NCI-H345 (cell line): ENCODE measurements around the gene ZNF322.

Source experiments
- DNase-seq: peaks from one replicate; lab custom pipeline; 2025; lab: John Stamatoyannopoulos, UW

ZNF322 gene

DNA sequence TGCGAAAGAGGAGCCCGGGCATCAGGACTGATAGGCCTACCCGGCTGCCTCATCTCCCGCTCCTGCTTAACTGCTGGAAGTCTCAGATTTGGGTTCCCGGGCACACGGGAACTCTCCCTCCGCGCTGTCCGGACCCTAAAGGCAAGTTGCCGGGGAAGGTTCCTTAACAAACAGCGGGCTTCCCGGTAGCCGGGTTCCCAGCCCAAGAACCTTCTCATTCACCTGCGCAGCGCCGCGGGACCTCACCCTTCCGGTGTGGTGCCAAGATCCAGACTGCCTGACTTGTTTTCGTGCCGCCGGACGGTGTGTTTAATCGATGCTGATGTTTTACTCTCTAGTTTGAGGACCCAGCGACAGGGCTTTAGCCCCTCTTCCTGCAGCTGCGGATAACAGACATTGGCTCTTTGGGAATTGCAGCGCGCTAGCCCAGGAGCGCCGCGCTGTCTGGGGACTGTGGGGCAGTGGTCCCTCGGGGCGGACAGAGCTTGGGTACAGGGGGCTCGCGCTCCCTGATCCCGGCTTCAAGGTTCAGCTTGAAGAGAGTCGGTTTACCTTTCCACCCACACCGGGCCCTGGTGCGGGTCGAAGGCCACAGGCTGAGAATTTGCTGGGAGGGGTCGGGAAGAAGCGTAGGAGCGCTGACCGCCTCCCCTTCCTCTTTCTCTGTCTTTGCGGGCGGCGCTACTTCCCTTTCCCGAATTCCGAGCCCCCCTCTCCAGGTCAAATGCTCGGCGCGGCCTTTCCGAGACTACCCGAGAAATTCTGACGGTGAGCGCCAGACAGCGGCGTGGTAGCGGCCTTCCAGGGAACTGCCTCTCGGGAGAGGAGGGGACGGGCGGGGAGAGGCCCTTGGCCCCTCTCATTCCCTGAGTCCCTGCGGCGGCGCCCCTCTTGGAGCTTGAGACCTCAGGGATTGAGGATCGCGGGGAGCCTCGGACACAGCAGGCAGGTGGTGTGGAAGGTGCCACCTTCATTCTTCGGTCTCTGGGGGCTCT lies 45.6 kb downstream of the ZNF322 start:
- DNase-seq = no peak

DNA sequence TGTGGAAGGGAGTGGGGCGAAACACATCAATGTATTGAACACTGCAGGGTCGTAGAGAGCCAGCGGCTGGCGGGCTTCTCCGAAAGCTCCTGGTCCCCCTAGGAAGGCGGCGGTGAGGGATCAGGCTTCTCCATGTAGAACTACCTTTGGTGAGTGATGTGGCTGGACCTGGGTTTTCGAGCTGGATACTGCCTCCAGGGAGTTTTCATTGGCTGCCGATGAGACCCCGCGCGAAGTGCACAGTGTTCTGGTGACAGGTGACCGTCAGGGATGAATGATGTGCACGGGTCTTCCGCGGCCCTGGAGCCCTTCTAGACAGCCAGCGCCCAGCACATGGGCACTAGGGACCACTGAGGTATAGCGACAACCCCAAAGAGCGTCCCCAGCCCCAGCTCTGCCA lies 46.3 kb downstream of the ZNF322 start:
- DNase-seq = no peak

DNA sequence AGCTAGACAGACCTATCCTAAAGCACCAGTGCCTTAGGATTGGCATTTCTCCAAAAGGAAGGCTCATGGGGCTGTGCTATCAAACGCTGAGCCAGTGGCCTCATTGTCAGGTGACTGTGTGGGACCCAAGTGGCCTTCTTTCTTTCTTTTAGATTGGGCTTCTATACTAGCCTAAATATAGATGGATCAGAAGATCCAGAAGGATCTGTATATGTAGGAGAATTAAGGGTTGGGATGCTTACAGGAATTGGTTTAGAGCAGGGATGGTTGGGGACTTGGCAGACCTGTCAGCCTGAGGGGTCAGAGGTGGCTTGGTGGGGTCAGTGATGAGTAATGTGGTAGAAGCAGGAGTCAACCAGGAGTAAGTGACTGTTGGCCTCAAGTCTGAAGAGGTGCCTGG lies 47.9 kb downstream of the ZNF322 start:
- DNase-seq = no peak

DNA sequence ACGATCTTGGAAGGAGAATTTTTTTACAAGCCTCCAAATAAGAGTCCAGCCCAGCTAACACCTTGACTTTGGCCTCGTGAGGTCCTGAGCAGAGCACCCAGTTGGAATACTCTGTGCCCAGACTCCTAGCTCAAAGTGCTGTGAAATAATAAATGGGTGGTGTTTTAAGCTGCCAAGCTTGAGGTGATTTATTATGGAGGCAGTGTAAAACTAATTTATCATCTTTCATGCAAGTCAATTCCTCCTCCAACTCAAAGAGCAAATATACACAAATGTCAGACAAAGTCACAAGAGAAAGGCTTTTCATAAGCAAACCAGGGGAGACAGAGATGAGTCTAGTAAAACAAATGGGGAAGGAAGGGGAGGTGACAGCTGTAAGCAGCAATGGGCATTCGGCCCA lies 50.1 kb downstream of the ZNF322 start:
- DNase-seq = no peak

DNA sequence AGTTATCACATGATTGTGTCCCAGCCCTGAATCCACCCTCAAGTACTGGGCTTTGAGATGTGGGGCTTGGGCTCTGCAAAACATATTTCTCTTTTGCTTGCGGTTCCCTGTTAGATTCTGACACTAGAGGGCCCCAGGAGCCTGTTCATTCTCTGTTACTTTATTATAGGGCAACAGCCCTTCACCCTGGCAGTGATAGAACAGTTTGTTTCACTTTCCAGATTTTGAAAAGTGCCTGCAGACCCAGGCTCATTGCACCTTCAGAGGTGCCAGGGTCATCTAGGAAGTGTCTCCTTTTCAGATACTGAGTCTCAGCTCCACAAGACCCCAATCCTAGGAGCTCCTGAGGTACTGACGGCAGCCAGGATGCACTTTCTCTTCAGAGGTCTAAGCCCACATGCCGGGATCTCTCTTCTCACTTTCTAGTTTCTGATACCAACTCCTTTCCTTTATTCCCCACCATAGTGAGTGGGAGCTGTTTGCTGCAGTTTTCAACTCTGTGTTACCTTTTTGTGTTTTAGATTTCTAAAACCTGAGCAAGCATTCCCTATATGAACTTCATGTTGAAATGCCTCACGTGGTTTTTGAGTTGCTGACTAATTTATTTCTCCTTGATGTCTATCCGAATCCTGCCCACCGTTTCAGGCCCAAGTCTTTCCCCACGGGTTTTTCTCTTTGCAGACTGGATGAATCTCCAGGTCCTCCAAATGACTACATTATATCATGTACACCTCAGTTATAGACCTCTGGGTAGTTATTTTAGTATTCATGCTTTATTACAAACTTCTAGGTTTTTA lies 51.9 kb downstream of the ZNF322 start:
- peak; percentile 72 for DNase-seq

DNA sequence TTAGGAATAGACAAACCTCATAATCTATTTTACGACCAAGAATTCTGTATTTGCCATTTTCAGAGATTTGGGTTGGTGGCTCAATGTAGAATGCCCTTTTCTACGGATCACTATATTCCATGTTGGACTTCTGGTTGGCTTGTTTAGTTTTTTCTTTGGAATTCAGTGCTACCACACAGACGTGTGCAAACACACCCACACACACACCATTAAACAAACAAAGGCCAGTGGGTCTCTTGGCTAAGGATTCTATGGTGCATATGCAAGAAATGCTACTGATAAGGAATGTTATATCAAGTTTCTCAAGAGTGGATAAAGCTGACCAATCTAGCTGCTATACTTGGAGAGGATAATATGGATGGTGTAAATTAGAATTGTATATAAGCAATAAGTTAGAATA lies 54.7 kb downstream of the ZNF322 start:
- no peak for DNase-seq

DNA sequence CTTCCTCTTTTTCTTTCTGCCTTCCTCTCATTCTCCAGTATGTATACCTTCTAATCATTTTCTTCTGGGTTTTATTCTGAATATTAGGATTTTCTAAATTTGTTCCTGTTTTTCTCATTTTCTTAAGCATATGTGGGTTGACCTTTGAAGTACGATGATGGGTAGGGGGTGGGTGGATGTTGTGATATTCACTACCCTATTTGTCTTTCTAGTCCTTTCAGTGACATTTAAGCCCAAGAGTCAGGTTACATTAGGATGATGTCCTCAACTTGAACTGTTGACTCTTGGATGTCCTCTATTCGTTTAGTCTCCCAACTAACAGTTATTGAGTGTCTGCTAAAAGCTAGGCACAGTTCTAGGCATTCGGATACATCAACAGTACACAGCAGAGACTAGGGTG lies 55.5 kb downstream of the ZNF322 start:
- no peak for DNase-seq

DNA sequence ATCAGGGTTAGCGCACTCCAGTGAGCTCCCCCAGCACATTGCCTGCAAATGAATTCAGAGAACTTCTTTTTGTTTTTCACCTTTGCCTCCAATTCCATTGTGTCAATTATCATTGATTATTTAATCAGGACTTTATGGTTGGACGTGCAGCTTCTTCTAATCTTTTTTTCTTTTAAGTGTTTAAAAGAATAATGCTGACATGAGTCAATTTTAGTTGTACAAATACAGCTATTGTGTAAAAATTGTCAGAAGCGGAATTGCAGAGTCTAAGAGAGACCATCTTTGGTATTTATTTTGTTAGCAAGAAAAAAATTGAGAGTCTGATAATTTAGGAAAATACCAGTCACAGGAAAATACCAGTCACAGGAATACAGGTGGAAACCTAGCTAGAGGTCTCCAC lies 57.3 kb downstream of the ZNF322 start:
- DNase-seq = no peak

DNA sequence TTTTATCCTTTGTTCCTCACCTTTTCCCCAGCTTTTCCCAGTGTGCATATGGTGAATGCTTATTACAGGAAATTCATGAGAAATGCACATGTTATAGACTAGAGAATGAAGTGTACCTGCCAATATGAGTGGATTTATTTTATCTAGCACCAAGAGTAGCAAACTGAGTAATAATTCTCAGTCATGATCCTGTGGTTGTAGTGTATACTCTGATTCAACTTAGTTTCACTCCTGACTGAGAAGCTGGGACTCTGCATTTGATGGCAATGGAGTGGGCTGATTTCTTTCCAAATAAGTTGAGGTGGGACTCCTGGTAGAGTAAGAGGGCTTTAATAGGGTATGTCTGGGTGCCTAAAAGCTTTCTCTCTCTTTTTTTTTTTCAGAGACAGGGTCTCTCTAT lies 58.8 kb downstream of the ZNF322 start:
- DNase-seq = no peak

DNA sequence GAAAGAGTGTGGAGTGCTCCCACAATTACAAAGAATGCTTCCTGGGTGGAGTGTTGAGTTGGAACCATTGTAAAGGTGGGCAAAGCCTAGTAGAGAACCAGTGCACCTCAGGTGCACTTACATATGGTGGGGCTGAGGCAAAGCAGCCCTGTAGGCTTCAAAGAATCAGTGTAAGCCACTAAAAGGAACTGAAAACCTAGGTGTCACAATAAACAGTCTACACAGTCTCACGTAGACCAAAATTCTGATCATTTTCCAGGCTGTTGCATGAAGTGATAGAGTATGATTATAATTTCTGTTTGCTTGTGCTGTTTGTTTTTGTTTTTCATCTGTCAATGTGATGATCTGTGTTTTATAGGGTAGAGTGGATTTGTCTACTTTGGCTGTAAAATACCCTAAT lies 60.0 kb downstream of the ZNF322 start:
- DNase-seq = no peak

DNA sequence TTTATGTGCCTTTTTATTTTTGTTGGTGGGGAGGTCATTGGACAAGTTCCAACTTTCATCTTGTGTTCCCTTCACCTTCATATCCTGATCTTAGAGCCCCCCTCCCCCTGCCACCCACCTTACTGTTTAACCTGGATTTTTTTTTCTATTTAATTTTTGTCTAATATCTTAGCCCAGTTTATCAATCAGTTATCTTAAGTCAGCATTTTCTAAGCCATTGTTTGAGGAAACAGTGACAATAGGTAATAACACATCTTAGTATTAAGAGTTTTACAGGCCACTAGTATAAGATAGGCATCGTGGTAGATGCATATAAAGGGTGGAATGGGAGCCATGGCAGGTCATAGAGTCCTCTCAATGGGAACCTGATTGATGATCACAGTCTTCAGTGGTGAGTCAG lies 60.4 kb downstream of the ZNF322 start:
- DNase-seq = no peak

DNA sequence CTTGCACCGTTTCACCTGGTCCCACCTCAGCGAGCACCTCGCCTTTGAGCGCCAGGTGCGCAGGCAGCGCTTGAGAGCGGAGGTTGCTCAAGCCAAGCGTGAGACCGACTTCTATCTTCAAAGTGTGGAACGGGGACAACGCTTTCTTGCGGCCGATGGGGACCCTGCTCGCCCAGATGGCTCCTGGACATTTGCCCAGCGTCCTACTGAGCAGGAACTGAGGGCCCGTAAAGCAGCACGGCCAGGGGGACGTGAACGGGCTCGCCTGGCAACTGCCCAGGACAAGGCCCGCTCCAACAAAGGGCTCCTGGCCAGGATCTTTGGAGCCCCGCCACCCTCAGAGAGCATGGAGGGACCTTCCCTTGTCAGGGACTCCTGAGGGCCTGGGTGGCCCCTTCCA lies 61.3 kb downstream of the ZNF322 start:
- DNase-seq = no peak

DNA sequence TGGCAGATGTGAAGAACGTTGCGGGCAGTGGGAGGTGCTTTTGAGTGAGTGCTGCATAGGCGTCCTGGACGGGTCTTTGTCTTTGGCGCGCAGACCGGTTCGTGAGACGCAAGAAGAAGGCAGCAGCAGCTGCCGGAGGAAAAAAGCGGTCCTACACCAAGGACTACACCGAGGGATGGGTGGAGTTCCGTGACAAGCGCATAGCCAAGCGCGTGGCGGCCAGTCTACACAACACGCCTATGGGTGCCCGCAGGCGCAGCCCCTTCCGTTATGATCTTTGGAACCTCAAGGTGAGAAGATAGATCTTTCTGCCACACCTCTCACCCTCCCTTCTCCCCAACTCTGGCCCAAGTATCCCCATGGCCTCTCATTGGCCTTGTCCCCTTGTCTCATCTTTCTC lies 61.7 kb downstream of the ZNF322 start:
- DNase-seq = no peak

DNA sequence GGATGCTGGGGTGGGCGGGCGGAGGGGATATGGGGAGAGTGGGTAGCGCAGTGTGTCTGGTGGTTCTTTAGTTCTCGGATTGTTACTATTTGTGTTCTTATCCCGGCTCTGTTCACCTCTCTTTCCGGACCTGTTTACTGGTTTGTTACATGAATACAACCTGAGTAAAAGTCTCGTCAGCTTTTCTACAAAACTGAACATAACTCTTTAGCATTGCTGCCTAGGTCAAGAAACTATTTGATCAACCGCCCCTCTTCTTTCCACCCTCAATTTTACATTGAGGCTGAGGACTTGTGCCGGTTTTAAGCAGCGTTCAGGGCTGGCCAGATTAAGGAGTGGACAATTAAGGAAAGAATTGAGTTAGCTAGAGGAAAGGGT lies 62.2 kb downstream of the ZNF322 start:
- DNase-seq = no peak

DNA sequence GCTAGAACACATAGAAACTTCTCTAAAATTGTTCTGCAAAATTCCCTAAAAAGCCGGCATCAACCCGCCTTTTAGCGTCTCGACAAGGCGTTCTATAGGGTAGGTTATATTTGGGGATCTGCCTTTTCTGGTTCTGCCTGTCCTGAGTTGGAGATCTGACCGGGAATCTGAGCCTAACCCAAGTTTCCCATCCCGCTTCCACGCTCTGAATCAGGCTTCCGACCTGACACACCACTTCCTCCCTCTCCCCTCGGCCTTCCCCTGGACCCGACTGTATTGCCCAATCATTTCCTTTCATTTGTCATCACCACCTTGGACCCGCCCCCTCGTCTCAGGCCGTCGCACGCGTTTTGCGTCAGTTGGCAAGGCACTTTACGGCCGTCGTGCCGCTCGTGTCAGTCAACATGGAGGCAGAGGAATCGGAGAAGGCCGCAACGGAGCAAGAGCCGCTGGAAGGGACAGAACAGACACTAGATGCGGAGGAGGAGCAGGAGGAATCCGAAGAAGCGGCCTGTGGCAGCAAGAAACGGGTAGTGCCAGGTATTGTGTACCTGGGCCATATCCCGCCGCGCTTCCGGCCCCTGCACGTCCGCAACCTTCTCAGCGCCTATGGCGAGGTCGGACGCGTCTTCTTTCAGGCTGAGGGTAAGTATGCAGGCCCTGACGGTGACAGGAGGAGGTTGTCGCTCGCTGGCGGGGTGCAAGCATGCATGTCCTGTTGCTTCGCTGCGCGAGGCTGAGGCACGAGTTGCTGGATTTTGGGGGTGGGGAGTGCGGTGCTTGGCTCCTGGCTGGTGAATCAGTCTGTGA lies 62.8 kb downstream of the ZNF322 start, which contains the start of gene ABT1:
ABT1 (plus strand) TSS at position 375 of the 810 bp plus-strand sequence; CDS start at position 405, 30 bp downstream.
- peak; percentile 99 for DNase-seq

DNA sequence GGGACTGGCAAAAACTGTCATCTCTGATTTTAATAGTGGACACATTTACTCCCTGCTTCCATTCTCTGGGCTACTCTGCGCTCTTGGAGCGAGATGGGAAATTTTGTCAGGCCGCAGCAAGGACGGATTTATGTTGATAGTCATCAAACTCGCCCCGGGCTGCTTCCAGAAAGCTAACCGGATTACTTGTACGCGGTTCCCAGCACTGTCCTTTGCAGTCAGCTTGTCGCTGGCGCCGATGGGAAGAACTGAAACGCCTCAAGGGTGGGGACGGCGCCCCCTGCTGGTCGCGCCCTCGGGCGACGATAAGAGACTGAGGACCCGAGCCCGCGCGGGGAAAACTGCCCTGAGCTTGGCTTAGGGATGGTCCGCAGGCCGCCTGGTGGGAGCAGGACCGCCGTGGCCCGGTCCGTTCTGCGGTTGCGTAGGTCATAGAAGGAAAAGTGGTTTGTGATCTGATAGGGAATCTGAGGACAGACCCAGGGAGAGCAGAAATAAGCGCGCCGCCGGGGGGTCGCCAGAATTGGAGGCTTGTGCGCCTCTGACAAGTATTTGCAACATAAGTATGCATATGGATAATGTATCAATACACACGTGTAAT lies 63.8 kb downstream of the ZNF322 start:
- peak; percentile 91 for DNase-seq

DNA sequence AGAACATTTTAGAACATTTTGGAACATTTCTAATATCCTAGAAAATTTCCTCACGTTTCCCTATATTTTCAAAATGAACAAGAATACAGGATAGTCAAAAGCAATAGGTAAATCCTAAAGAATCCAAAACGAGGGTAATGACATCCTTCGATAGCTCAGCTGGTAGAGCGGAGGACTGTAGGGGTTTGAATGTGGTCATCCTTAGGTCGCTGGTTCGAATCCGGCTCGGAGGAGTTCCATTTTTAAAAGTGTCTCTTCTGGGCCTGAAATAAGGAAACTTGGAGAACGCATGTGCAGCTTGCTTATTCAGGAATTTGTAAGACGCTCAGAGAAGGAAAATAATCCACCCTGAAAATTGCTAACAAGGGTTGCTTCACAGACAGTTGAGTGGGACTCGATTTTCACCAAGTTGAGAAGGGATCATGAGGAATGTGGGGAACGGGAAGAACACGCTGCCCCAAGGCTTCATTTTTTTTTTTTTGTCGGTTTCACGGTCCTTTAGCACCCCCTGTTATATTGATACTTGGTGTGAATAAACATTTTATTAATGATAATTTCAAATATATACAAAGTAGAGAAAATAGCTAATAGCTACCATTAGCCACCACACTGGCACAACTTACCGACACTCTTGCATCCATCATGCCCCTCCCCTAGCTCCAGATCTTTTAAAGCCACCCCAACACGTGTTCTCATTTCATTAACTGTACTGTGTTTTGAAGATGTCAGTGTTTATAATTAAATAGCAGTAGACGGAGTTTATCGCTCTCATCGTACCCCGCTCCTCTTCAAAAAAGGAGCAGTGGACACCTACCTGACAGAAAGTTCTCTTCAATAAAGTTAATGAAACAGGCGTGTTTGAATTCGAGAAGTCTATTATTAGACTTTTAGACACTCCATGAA lies 64.6 kb downstream of the ZNF322 start:
- DNase-seq = peak; percentile 12

DNA sequence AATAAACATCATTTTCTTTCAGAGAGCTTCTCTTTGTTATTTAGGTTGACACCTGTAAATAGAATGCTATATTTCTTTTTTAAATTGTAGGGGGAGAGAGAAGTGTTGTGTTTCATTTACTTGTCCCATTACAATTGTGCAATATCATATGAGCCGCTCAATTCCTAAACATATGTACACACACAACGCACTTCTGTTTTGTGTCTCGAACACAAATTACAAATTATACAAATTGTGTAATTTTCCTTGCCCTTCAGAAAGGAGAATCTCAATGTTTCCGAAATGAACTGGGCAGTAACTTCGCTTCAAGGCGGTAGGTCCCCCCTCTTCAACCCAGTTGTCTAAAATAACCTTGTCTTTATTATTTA lies 65.4 kb downstream of the ZNF322 start:
- DNase-seq = no peak

DNA sequence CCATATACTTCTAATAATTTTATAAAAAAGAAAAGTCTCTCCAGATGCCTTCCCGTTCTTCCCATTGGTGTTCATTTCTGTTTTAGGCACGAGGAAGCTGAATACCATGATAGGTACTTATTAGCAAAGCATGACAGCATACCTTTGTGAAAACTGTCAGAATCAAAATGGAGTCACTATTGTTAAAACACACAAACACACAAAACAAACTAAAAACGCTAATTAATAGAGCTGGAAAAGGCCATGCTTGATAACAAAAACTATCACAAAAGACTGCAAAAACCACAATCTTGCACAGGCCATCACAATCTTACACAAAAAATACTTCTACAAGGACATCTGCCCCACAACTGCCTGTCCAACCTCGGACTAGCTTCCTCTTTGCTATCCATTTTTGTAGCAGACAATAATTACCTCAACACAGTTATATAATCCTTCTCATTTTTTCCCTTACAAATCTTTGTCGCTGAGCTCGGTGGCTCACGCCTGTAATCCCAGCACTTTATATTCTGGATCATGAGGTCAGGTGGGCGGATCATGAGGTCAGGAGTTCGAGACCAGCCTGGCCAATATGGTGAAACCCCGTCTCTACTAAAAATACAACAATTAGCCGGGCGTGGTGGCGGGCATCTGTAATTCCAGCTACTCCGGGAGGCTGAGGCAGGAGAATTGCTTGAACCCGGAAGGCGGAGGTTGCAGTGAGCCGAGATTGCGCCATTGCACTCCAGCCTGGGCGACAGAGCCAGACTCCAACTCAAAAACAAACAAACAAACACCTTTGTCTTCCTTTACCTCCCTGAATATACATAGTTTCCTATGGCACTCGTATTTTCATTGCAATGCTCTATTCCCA lies 66.0 kb downstream of the ZNF322 start:
- no peak for DNase-seq

DNA sequence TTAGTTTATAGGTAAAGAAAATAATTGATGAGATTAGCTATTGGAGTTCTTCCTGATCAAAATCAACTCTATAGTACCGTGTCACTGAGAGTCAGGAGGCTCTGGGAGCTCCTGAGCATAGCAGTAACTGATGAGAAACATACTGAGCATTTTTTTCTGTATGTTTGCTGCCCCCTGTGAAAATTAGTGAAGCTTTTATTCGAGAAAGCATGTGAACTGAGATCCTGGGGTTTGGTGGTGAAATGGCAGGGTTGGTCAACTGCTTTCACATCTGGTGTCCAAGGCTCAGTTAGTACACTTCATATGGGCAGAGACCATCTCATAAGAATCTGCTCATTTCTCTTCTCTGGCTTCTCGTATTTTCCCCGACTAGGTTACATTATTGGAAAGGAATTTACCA lies 66.9 kb downstream of the ZNF322 start:
- no peak for DNase-seq
